Ishikawa (cell line): ENCODE measurements around the gene UBL4A.

Experiments used
- CEBPB ChIP-seq: IDR thresholded peaks from 2 replicates; pipeline ENCODE4 v1.6.1; 2012
- CREB1 ChIP-seq: IDR thresholded peaks from 2 replicates; pipeline ENCODE4 v1.6.1; 2012; ENCODE audit warnings: low read depth
- EGR1 ChIP-seq: IDR thresholded peaks from 2 replicates; pipeline ENCODE4 v1.6.1; 2012
- EP300 ChIP-seq: IDR thresholded peaks from 2 replicates; pipeline ENCODE4 v1.6.1; 2012; ENCODE audit warnings: borderline replicate concordance
- FOXM1 ChIP-seq: IDR thresholded peaks from 2 replicates; pipeline ENCODE4 v1.6.1; 2012; ENCODE audit warnings: low read depth, borderline replicate concordance
- MAX ChIP-seq: IDR thresholded peaks from 2 replicates; pipeline ENCODE4 v1.6.1; 2012
- NFIC ChIP-seq: IDR thresholded peaks from 2 replicates; pipeline ENCODE4 v1.6.1; 2012
- RAD21 ChIP-seq: IDR thresholded peaks from 2 replicates; pipeline ENCODE4 v1.6.1; 2012; ENCODE audit warnings: low read depth
- TAF1 ChIP-seq: IDR thresholded peaks from 2 replicates; pipeline ENCODE4 v1.6.1; 2012; ENCODE audit warnings: low read depth, mild to moderate bottlenecking
- TCF12 ChIP-seq: IDR thresholded peaks from 2 replicates; pipeline ENCODE4 v1.6.1; 2012; ENCODE audit warnings: low read depth
- TEAD4 ChIP-seq: IDR thresholded peaks from 2 replicates; pipeline ENCODE4 v1.6.1; 2012
- USF1 ChIP-seq: IDR thresholded peaks from 2 replicates; pipeline ENCODE4 v1.6.1; 2012
- YY1 ChIP-seq: IDR thresholded peaks from 2 replicates; pipeline ENCODE4 v1.6.1; 2012; ENCODE audit warnings: low read depth
- ZBTB7A ChIP-seq: IDR thresholded peaks from 2 replicates; pipeline ENCODE4 v1.6.1; 2012; ENCODE audit warnings: low read depth
- TF ChIP-seq, protein P1 (sequence below): IDR thresholded peaks from 2 replicates; pipeline ENCODE4 v1.6.1; 2012; ENCODE audit warnings: low read depth, mild to moderate bottlenecking

The UBL4A gene

GRCh38 chrX:154507673-154508383 is 21.4 kb upstream of the UBL4A start:
- TF ChIP-seq EP300, result no peak

DNA sequence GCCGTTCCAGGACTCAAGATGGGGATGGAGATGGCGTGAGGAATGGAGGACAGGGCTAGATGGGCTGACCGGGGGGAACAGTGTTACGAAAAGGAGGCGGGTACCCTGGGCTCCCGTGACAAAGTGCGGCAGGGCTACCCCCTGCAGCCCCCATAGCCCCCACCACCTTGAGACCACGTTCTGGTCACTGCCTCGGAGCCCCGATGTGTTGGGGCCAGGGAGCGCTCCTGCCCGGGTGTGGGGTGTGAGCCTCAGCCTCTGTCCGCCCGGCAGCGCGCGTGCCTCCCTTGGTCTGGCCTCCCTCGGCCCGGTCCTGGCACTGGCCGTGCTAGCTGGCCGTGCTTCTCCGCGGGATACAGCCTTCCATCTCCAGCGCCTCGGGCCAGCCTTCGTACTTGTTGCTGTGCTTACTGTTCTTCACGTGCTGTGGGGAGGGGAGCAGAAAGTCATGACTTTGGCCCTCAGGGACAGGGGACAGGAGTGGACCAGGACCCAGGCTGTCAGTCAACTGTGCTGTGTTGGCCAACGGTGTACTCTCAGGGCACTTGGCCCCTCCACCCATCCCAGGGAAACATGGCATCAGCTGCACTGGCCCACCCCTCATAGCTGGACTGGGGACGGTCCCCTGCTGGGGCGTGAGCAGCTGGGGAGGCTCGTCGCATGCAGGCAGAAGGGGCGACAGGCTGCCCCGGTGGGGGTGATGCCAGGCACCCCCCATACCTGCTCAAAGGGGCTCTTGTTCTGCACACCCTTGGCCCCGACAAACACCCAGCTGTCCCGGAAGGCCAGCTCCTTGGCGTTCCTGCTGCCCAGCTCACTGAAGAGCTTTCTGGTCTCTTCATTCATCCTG is 20.3 kb upstream of the UBL4A start:
- TF ChIP-seq MAX (no peak), RAD21 (no peak), NFIC (no peak), YY1 (no peak), CEBPB (no peak), USF1 (no peak)

DNA sequence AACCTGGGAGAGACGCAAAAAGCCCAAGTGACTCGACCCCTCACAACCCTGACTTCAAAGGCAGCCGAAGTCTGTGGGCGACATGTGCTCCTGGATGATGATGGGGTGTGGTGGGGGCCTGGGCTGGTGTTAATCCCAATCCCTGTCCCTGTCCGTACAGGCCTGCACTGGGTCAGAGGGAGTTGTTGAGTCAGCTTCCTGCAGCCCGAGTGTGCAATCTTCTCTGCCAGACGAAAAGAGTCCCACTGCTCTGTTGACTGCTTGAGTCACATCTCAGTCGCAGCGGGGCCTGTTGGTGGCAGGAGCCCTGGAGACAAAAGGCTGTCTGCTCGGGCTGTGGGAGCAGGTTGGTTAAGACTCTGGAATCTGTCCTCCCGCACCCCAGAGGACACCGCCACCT is 19.3 kb upstream of the UBL4A start:
- TF ChIP-seq USF1 (no peak), TCF12 (no peak), CEBPB (no peak), ZBTB7A (no peak)

DNA sequence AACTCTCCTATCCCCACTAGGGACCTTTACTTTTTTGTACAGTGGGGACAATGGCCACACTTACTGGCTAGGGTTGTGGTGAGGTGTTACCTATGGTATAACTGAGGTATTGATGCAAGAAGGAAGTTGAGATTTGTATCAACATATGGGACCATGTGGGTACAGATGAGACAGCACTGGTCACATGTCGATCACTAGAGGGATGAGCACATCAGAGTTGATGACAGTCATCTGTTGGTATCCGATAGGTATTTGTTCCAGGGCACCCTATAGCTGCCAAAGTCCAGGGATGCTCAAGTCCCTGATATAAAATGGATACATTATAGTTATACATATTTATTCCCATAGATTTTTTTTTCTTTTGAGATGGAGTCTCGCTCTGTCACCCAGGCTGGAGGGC is 16.6 kb upstream of the UBL4A start:
- TF ChIP-seq TAF1 (no peak), EP300 (no peak), ZBTB7A (no peak), TCF12 (no peak), YY1 (no peak), RAD21 (no peak), USF1 (no peak), FOXM1 (no peak), MAX (no peak), NFIC (no peak), EGR1 (no peak), CREB1 (no peak), CEBPB (no peak), TEAD4 (no peak)
- TF ChIP-seq, protein P1, sequence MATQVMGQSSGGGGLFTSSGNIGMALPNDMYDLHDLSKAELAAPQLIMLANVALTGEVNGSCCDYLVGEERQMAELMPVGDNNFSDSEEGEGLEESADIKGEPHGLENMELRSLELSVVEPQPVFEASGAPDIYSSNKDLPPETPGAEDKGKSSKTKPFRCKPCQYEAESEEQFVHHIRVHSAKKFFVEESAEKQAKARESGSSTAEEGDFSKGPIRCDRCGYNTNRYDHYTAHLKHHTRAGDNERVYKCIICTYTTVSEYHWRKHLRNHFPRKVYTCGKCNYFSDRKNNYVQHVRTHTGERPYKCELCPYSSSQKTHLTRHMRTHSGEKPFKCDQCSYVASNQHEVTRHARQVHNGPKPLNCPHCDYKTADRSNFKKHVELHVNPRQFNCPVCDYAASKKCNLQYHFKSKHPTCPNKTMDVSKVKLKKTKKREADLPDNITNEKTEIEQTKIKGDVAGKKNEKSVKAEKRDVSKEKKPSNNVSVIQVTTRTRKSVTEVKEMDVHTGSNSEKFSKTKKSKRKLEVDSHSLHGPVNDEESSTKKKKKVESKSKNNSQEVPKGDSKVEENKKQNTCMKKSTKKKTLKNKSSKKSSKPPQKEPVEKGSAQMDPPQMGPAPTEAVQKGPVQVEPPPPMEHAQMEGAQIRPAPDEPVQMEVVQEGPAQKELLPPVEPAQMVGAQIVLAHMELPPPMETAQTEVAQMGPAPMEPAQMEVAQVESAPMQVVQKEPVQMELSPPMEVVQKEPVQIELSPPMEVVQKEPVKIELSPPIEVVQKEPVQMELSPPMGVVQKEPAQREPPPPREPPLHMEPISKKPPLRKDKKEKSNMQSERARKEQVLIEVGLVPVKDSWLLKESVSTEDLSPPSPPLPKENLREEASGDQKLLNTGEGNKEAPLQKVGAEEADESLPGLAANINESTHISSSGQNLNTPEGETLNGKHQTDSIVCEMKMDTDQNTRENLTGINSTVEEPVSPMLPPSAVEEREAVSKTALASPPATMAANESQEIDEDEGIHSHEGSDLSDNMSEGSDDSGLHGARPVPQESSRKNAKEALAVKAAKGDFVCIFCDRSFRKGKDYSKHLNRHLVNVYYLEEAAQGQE, result no peak

GRCh38 chrX:154502098-154502497 is 15.7 kb upstream of the UBL4A start:
- TF ChIP-seq TAF1, result no peak
- TF ChIP-seq EGR1, result no peak
- TF ChIP-seq, protein P1, result no peak
- TF ChIP-seq MAX, result no peak
- TF ChIP-seq TEAD4, result no peak

- TF ChIP-seq USF1 (no peak), NFIC (no peak), YY1 (no peak), EGR1 (no peak), TEAD4 (no peak), CREB1 (no peak), CEBPB (no peak), EP300 (no peak), TAF1 (no peak), RAD21 (no peak), MAX (no peak), ZBTB7A (no peak)
These were observed 9.1 kb upstream of the UBL4A start for GRCh38 chrX:154495472-154495922.
